PC-9 (cell line): ENCODE measurements around the gene CD44. TPM values are rescaled to one million over a fixed set of nuclear protein-coding genes. Genes with fewer than 3 reads are reported as not detected.
"Not testable (repeated sequence)": the region's sequence is repeated elsewhere in the genome, so short reads cannot be mapped to it uniquely, and the experiment has no call there.

Experiments
- BruUV-seq: library from RNA; stranded (reverse); fragments of 400-500 nt; replicated peaks from 2 replicates; lab custom pipeline; 2021; lab: Mats Ljungman, UMichigan
- CTCF ChIA-PET: fragments of 300-600 bp; sonication (Branson Sonifier 250); formaldehyde crosslinking; loops from one replicate; lab custom pipeline; 2022; ENCODE audit warnings: antibody characterized with exemption; lab: Charles Lee
- POLR2A ChIA-PET: fragments of 300-600 bp; sonication (Branson Sonifier 250); formaldehyde crosslinking; loops from one replicate; lab custom pipeline; 2022; ENCODE audit warnings: antibody characterized with exemption; ENCODE audit not compliant: unreplicated experiment; lab: Charles Lee
- DNase-seq, 2 experiments: peaks; one replicate each; pipeline versions ENCODE4 v3.0.0 to v3.0.0-alpha.2; 2015 to 2022; ENCODE audit warnings: mixed read lengths in 1 of 2
- H2AFZ ChIP-seq: fragments of 200-600 bp; sonication (generic); 2 replicates; pipeline ENCODE4 v1.8.1; 2017; ENCODE audit warnings: antibody characterized with exemption
- H3F3A ChIP-seq: fragments of 200-600 bp; sonication (generic); 2 replicates; pipeline ENCODE4 v1.8.1; 2017; ENCODE audit warnings: antibody characterized with exemption, mild to moderate bottlenecking, low read depth; ENCODE audit not compliant: insufficient read depth
- H3K27ac ChIP-seq: fragments of 200-600 bp; sonication (generic); 2 replicates; pipeline ENCODE4 v1.6.1; 2016; ENCODE audit warnings: mixed run types
- H3K27me3 ChIP-seq: fragments of 200-600 bp; sonication (generic); 2 replicates; pipeline ENCODE4 v1.6.1; 2016; ENCODE audit warnings: low read depth, mixed run types; ENCODE audit not compliant: insufficient read depth
- H3K36me3 ChIP-seq: fragments of 200-600 bp; sonication (generic); 2 replicates; pipeline ENCODE4 v1.6.1; 2016; ENCODE audit warnings: low read depth, mixed run types
- H3K4me1 ChIP-seq: fragments of 200-600 bp; sonication (generic); replicated peaks from 2 replicates; pipeline ENCODE4 v1.6.1; 2016; ENCODE audit warnings: mixed run types; ENCODE audit not compliant: insufficient read depth
- H3K4me2 ChIP-seq: fragments of 200-600 bp; sonication (generic); 2 replicates; pipeline ENCODE4 v1.6.1; 2017; ENCODE audit warnings: mixed run types
- H3K4me3 ChIP-seq: fragments of 200-600 bp; sonication (generic); 2 replicates; pipeline ENCODE4 v1.6.1; 2016; ENCODE audit warnings: mixed run types
- H3K79me2 ChIP-seq: fragments of 200-600 bp; sonication (generic); 2 replicates; pipeline ENCODE4 v1.6.1; 2017; ENCODE audit warnings: low read depth, mixed run types
- H3K9me2 ChIP-seq: fragments of 200-600 bp; sonication (generic); 2 replicates; pipeline ENCODE4 v1.8.1; 2017; ENCODE audit warnings: mild to moderate bottlenecking; ENCODE audit not compliant: insufficient read depth
- H3K9me3 ChIP-seq: fragments of 200-600 bp; sonication (generic); 2 replicates; pipeline ENCODE4 v1.8.1; 2016; ENCODE audit warnings: low read depth; ENCODE audit not compliant: insufficient read depth
- H4K20me1 ChIP-seq: fragments of 200-600 bp; sonication (generic); 2 replicates; pipeline ENCODE4 v1.8.1; 2017; ENCODE audit not compliant: insufficient read depth
- EZH2 ChIP-seq: fragments of 200-600 bp; sonication (generic); IDR thresholded peaks from 2 replicates; pipeline ENCODE4 v1.8.0; 2017; ENCODE audit warnings: antibody characterized with exemption, low read depth
- intact Hi-C: fragments of 100-400 bp; cut with micrococcal nuclease; formaldehyde crosslinking; loops from one replicate; pipeline ENCODE4 v1.10.0; 2022; ENCODE audit not compliant: unreplicated experiment
- total RNA-seq: library from RNA; stranded (reverse); gene quantifications from 2 replicates; pipeline ENCODE4 v1.2.3, GENCODE V29; 2021
- TF ChIP-seq, protein P1 (sequence below): fragments of 200-600 bp; sonication (generic); conservative IDR thresholded peaks from 2 replicates; pipeline ENCODE4 v1.6.1; 2017; ENCODE audit warnings: mixed run types, antibody characterized with exemption, mild to moderate bottlenecking, moderate library complexity

The CD44 gene
- total RNA-seq, 1 experiment from 2014 or later = 775 TPM

DNA sequence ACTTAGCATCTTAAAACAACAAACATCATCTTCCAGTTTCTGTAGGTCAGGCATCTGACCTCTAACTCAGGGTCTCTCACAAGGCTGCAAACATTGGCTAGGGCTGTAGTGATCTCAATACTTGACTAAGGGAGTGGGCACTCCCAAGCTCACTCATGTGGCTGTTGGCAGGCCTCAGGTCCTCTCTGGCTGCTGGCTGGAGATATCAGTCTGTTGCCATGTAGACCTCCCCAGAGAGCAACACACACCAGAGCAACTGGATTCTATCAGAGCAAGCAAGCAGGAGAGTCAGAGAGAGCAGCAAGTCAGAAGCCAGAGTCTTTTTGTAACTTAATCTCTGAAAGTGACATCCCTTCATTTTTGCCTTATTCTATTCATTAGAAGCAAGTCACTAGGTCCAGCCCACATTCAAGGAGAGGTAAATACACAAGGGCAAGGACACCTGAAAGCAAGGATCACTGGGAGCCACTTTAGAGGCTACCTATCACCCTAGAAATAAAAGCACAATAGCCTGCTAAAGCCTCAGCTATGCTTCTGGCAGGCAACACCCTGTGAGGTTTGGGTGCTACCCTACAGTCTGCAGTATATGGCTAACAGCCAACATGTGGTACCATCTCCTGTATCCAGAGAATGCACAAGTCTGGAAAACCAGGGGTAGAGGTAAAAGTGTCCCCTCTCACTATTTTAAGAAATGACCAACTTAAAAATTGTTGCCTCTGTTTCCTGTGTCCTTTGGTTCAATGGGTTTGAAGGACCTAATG lies 33.5 kb upstream of the CD44 start:
- no TSS peak for BruUV-seq

DNA sequence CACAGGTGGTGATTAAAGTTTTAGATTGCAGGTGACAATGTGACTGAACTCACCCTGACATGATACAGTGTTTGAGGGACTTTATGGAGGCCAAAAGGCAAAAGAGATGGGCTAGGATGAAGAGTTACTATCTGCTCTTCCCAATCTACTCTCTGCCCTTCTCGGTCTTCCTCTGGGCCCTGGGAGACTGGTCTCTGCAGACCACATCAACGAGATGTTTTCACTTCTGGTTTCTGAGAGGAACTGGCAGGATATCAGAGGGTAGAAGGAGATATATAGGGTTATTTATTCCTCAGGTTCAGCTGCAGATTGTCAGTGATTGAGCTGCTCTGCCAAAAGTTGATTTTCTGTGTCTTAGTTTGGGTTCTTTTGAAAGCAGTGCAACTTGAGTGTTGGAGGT lies 32.4 kb upstream of the CD44 start:
- no peaks in the 10 kb centered on the region for H4K20me1 ChIP-seq
- H3K4me2 ChIP-seq = no peak overlapping the region
- H3K4me1 ChIP-seq = peaks cover 15% of the 10 kb centered on the region
- ChIA-PET CTCF (no interaction called here), POLR2A (no interaction called here)
- DNase-seq = no peak
- H3K27me3 ChIP-seq = no peaks in the 10 kb centered on the region
- peaks cover 14% of the 10 kb centered on the region; the same call in 1 of the 2 replicates for H3F3A ChIP-seq
- TF ChIP-seq, protein P1, sequence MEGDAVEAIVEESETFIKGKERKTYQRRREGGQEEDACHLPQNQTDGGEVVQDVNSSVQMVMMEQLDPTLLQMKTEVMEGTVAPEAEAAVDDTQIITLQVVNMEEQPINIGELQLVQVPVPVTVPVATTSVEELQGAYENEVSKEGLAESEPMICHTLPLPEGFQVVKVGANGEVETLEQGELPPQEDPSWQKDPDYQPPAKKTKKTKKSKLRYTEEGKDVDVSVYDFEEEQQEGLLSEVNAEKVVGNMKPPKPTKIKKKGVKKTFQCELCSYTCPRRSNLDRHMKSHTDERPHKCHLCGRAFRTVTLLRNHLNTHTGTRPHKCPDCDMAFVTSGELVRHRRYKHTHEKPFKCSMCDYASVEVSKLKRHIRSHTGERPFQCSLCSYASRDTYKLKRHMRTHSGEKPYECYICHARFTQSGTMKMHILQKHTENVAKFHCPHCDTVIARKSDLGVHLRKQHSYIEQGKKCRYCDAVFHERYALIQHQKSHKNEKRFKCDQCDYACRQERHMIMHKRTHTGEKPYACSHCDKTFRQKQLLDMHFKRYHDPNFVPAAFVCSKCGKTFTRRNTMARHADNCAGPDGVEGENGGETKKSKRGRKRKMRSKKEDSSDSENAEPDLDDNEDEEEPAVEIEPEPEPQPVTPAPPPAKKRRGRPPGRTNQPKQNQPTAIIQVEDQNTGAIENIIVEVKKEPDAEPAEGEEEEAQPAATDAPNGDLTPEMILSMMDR = no peak
- no peak for TF ChIP-seq EZH2
- H3K9me2 ChIP-seq = no peaks in the 10 kb centered on the region
- H3K36me3 ChIP-seq = no peaks in the 10 kb centered on the region
- H3K79me2 ChIP-seq = no peaks in the 10 kb centered on the region
- H3K27ac ChIP-seq = no peak overlapping the region
- H3K4me3 ChIP-seq = no peak overlapping the region
- H2AFZ ChIP-seq = no peak overlapping the region
- H3K9me3 ChIP-seq = no peaks in the 10 kb centered on the region
- no TSS peak for BruUV-seq
- intact Hi-C loops = no loop called here

More for the DNA sequence above, 33.5 kb upstream of the CD44 start:
- H3K36me3 ChIP-seq = no peaks in the 10 kb centered on the region
- no peak for DNase-seq
- intact Hi-C loops = no loop called here
- H2AFZ ChIP-seq = no peak overlapping the region
- H3K27ac ChIP-seq = no peak overlapping the region
- H3K4me1 ChIP-seq = peaks cover 4% of the 10 kb centered on the region
- H3K9me3 ChIP-seq = no peaks in the 10 kb centered on the region
- ChIA-PET POLR2A (no interaction called here), CTCF (no interaction called here)
- TF ChIP-seq EZH2 = no peak
- TF ChIP-seq, protein P1 = no peak
- no peaks in the 10 kb centered on the region for H3K79me2 ChIP-seq
- H3F3A ChIP-seq = peaks cover 4% of the 10 kb centered on the region; the same call in 1 of the 2 replicates
- H3K4me3 ChIP-seq = no peak overlapping the region
- no peaks in the 10 kb centered on the region for H3K27me3 ChIP-seq
- no peaks in the 10 kb centered on the region for H4K20me1 ChIP-seq
- H3K9me2 ChIP-seq = no peaks in the 10 kb centered on the region
- H3K4me2 ChIP-seq = no peak overlapping the region

DNA sequence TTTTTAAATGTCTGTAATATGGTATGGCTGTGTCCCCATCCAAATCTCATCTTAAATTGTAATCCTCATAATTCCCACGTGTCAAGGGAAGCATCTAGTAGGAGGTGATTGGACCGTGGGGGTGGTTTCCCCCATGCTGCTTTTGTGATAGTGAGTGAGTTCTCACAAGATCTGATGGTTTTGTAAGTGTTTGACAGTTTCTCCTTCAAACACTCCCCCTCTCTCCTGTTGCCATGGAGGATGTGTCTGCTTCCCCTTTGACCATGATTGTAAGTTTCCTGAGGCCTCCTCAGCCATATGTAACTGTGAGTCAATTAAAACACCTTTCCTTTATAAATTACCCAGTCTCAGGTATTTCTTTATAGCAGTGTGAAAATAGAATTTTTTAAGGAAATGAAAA lies 31.1 kb upstream of the CD44 start:
- H3K79me2 ChIP-seq = no peaks in the 10 kb centered on the region
- H3K9me3 ChIP-seq = no peaks in the 10 kb centered on the region
- peaks cover 28% of the 10 kb centered on the region for H3K4me1 ChIP-seq
- TF ChIP-seq, protein P1 = no peak
- TF ChIP-seq EZH2 = no peak
- ChIA-PET POLR2A (no interaction called here), CTCF (no interaction called here)
- H3K27ac ChIP-seq = no peak overlapping the region
- no peak overlapping the region for H2AFZ ChIP-seq
- H3K4me2 ChIP-seq = no peak overlapping the region
- intact Hi-C loops = no loop called here
- no TSS peak for BruUV-seq
- H3K36me3 ChIP-seq = no peaks in the 10 kb centered on the region
- H3K27me3 ChIP-seq = no peaks in the 10 kb centered on the region
- H4K20me1 ChIP-seq = no peaks in the 10 kb centered on the region
- no peak for DNase-seq
- no peaks in the 10 kb centered on the region for H3K9me2 ChIP-seq
- peaks cover 24% of the 10 kb centered on the region; the same call in 1 of the 2 replicates for H3F3A ChIP-seq
- no peak overlapping the region for H3K4me3 ChIP-seq

DNA sequence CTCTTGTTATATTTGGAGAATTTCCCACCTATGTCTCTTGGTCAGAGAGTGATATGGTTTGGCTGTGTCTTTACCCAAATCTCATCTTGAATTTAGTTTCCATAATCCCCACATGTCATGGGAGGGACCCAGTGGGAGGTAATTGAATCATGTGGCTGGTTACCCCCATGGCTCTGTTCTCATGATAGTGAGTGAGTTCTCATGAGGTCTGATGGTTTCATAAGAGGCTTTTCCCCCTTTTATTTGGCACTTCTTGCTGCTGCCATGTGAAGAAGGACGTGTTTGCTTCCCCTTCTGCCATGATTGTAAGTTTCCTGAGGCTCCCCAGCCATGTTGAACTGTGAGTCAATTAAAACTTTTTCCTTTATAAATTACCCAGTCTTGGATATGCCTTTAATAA lies 30.6 kb upstream of the CD44 start:
- H2AFZ ChIP-seq, H4K20me1 ChIP-seq, H3K27ac ChIP-seq, H3K27me3 ChIP-seq, BruUV-seq, H3K79me2 ChIP-seq, intact Hi-C loops, H3K36me3 ChIP-seq, H3K9me3 ChIP-seq, H3K4me2 ChIP-seq, H3K4me3 ChIP-seq, DNase-seq, H3K9me2 ChIP-seq, POLR2A ChIA-PET, CTCF ChIA-PET: not testable (repeated sequence)
- peaks cover 32% of the 10 kb centered on the region for H3K4me1 ChIP-seq
- peaks cover 27% of the 10 kb centered on the region; the same call in 1 of the 2 replicates for H3F3A ChIP-seq
